Measurements from ENCODE around the gene PSG6. TPM values are rescaled to one million over a fixed set of nuclear protein-coding genes. Genes with fewer than 3 reads are reported as not detected.

PSG6 gene
- total and polyA plus RNA-seq, 4 donors: not detected

Other genes with a start within 250 kb of the PSG6 start
- gene PSG3, start 177.4 kb downstream of the PSG6 start, total RNA-seq: not detected
- not detected for gene PSG3, start 177.4 kb downstream of the PSG6 start, polyA plus RNA-seq
- gene PSG8, start 152.2 kb downstream of the PSG6 start, total RNA-seq: not detected
- not detected for gene PSG8, start 152.2 kb downstream of the PSG6 start, polyA plus RNA-seq
- not detected for gene PSG1, start 38.2 kb downstream of the PSG6 start, total RNA-seq
- gene PSG1, start 38.2 kb downstream of the PSG6 start, polyA plus RNA-seq: not detected
- not detected for gene PSG7, start 19.3 kb upstream of the PSG6 start, total RNA-seq
- not detected for gene PSG7, start 19.3 kb upstream of the PSG6 start, polyA plus RNA-seq
- gene PSG11, start 108.6 kb upstream of the PSG6 start, total RNA-seq: not detected
- not detected for gene PSG11, start 108.6 kb upstream of the PSG6 start, polyA plus RNA-seq
- not detected for gene PSG2, start 164.8 kb upstream of the PSG6 start, total RNA-seq
- not detected for gene PSG2, start 164.8 kb upstream of the PSG6 start, polyA plus RNA-seq